ENCODE measurements around the gene LRRC51. TPM values are rescaled to one million over a fixed set of nuclear protein-coding genes. Genes with fewer than 3 reads are reported as not detected.

The LRRC51 gene
- total RNA-seq, 4 donors from 2014 or later = 3.8 to 10.2 (median 9.6) TPM; not detected in 1

GRCh38 chr11:72078477-72078876 is 2.2 kb upstream of the LRRC51 start:
- Histone ChIP-seq H3K27me3 (no peaks in the 10 kb centered on the region), H3K4me1 (no peaks in the 10 kb centered on the region), H3K9me3 (no peaks in the 10 kb centered on the region), H3K27ac (peak overlapping the region; percentile 88 to 91), H3K36me3 (no peaks in the 10 kb centered on the region), H3K4me3 (no peak overlapping the region)
- no peak for DNase-seq
- TF ChIP-seq, protein P1, sequence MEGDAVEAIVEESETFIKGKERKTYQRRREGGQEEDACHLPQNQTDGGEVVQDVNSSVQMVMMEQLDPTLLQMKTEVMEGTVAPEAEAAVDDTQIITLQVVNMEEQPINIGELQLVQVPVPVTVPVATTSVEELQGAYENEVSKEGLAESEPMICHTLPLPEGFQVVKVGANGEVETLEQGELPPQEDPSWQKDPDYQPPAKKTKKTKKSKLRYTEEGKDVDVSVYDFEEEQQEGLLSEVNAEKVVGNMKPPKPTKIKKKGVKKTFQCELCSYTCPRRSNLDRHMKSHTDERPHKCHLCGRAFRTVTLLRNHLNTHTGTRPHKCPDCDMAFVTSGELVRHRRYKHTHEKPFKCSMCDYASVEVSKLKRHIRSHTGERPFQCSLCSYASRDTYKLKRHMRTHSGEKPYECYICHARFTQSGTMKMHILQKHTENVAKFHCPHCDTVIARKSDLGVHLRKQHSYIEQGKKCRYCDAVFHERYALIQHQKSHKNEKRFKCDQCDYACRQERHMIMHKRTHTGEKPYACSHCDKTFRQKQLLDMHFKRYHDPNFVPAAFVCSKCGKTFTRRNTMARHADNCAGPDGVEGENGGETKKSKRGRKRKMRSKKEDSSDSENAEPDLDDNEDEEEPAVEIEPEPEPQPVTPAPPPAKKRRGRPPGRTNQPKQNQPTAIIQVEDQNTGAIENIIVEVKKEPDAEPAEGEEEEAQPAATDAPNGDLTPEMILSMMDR (IDR thresholded peaks at IDR 0.05) = no peak
- TF ChIP-seq POLR2A (IDR thresholded peaks at IDR 0.05) = no peak
- intact Hi-C loops (cut with DNase I; ENCODE audit: low total_unique reads) = loop anchor here (5.0 kb wide), 1 partner anchor 36 kb away; no protein-coding TSS in a partner anchor

DNA sequence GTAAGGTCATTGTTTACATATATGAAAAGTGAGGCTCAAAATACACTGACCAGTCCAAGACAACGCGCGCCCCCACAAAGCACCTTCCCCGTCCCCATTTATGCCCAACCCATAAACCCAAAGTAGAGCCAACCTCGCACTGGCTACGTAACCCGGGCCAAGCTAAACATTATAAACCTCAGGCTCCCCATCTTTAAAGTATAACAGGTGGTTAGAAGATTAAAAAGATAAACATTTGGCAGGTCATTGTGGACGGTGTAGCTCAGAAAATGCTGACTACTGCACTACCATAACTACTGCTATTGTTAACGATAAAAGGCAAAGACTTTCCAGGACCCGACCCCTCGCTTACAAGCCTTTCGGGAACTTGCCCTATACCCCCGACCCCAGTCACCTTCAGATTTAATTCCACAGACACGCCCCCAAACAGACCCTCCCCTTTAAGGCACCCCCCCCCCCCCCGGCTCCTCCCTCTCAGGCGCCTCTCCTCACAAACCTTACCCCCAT is 778 bp upstream of the LRRC51 start:
- Histone ChIP-seq H3K9me3 (no peaks in the 10 kb centered on the region), H3K4me3 (peak overlapping the region; percentile 79 to 82), H3K27ac (peak overlapping the region; percentile 88 to 91), H3K4me1 (no peaks in the 10 kb centered on the region), H3K27me3 (no peaks in the 10 kb centered on the region), H3K36me3 (no peaks in the 10 kb centered on the region)
- DNase-seq = no peak
- intact Hi-C loops (cut with DNase I; ENCODE audit: low total_unique reads) = loop anchor here (5.0 kb wide), 1 partner anchor 38 kb away; no protein-coding TSS in a partner anchor
- TF ChIP-seq, protein P1 (IDR thresholded peaks at IDR 0.05) = no peak
- TF ChIP-seq POLR2A (IDR thresholded peaks at IDR 0.05) = no peak

- Histone ChIP-seq H3K27me3 (no peaks in the 10 kb centered on the region), H3K4me3 (peak overlapping the region; percentile 79 to 82), H3K36me3 (no peaks in the 10 kb centered on the region), H3K4me1 (no peaks in the 10 kb centered on the region), H3K9me3 (no peaks in the 10 kb centered on the region), H3K27ac (peak overlapping the region; percentile 88 to 91)
- intact Hi-C loops (cut with DNase I; ENCODE audit: low total_unique reads) = no loop called here
- no peak for TF ChIP-seq POLR2A (IDR thresholded peaks at IDR 0.05)
- TF ChIP-seq, protein P1 (IDR thresholded peaks at IDR 0.05) = no peak
- DNase-seq = no peak
Measured at GRCh38 chr11:72081184-72081644, 564 bp downstream of the LRRC51 start.

DNA sequence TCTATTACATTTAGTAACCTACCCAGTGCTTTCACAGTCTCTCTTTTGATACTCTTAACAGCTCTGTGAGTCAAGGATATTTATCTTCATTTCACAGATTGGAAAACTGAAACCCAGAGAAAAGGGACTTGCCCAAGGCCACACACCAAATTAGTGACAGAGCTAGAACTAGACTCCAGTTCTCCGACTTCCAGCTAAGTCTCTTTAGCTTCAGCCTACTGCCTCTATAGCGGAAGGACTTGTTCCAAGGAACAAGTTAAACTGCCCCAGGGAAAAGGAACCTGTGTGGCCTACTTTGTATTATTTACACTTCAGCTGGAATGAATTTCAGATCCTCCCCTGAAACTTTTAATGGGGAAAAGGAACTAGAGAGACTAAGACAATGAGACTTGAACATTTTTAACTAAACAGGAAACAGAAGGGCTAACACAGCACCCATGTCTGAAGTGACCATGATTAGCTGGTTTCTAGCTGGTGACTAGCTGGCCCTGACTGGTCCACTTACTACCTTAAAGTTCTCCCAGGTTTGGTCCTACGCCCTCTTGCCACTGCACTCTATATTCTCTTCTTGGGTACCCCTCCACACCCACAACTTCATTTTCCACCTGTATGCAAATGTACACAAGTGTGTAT is 1.3 kb downstream of the LRRC51 start:
- Histone ChIP-seq H3K27ac (peak overlapping the region in 1 of 2 donors; percentile 88), H3K27me3 (no peaks in the 10 kb centered on the region), H3K4me1 (no peaks in the 10 kb centered on the region), H3K9me3 (no peaks in the 10 kb centered on the region), H3K4me3 (no peak overlapping the region), H3K36me3 (no peaks in the 10 kb centered on the region)
- intact Hi-C loops (cut with DNase I; ENCODE audit: low total_unique reads) = no loop called here
- no peak for DNase-seq
- TF ChIP-seq, protein P1 (IDR thresholded peaks at IDR 0.05) = no peak
- no peak for TF ChIP-seq POLR2A (IDR thresholded peaks at IDR 0.05)

DNA sequence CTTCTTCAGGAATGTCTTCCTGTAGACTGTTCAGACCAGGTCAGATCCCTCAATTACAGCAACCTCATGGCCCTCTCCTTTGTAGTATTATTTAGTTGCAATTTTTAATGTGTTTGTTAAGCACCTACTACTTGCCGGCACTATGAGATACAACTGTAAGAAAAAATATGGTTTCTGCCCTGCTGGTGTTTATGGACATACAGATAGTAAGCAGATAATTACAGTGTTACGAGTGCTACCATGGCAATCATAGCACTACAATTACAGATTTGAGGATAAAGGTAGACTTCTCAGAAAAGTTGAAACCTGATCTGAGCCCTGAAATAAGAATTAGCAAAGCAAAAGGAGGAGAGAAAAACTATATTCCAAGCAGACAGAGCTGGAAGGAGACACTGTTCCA is 2.8 kb downstream of the LRRC51 start:
- intact Hi-C loops (cut with DNase I; ENCODE audit: low total_unique reads) = no loop called here
- no peak overlapping the region for H3K27ac ChIP-seq
- DNase-seq = no peak

More for the DNA sequence above, 2.8 kb downstream of the LRRC51 start:
- Histone ChIP-seq H3K27me3 (no peaks in the 10 kb centered on the region), H3K9me3 (no peaks in the 10 kb centered on the region), H3K36me3 (no peaks in the 10 kb centered on the region), H3K4me3 (no peak overlapping the region), H3K4me1 (no peaks in the 10 kb centered on the region)
- TF ChIP-seq, protein P1 (IDR thresholded peaks at IDR 0.05) = no peak
- TF ChIP-seq POLR2A (IDR thresholded peaks at IDR 0.05) = no peak

Data from uterus (tissue), 4 donors.